Peyer's patch (tissue), 4 donors: Measurements from ENCODE around the gene NR4A1. TPM values are rescaled to one million over a fixed set of nuclear protein-coding genes. Genes with fewer than 3 reads are reported as not detected.

Experiments
- DNase-seq, 3 donors: peaks; one replicate each; pipeline ENCODE4 v3.0.0-alpha.2; 2017 to 2019
- H3K27ac ChIP-seq, 4 donors: fragments of 200-600 bp; sonication (generic); one replicate each; pipeline ENCODE4 v1.5.1; 2016 to 2019
- H3K27me3 ChIP-seq, 2 donors: fragments of 200-600 bp; sonication (generic); one replicate each; pipeline ENCODE4 v1.5.1; 2019
- H3K36me3 ChIP-seq, 3 donors: fragments of 200-600 bp; sonication (generic); one replicate each; pipeline ENCODE4 v1.5.1; 2016 to 2019
- H3K4me1 ChIP-seq, 4 donors: fragments of 200-600 bp; sonication (generic); one replicate each; pipeline ENCODE4 v1.5.1; 2016 to 2019
- H3K4me3 ChIP-seq, 4 donors: fragments of 200-600 bp; sonication (generic); 1 replicate in 3 of 4; 2 replicates in 1 of 4; pipeline ENCODE4 v1.5.1; 2016 to 2019; ENCODE audit warnings: mild to moderate bottlenecking in 1 of 4
- H3K9me3 ChIP-seq, 4 donors: fragments of 200-600 bp; sonication (generic); one replicate each; pipeline ENCODE4 v1.5.1; 2016 to 2019; ENCODE audit warnings: mild to moderate bottlenecking in 1 of 4
- CTCF ChIP-seq, 6 experiments: fragments of 450-650 bp in 4 of 6; fragments of 200-600 bp in 2 of 6; sonication (generic) in 1 of 6; IDR thresholded peaks; one replicate each; pipeline ENCODE4 v1.5.1; 2017 to 2019; ENCODE audit warnings: antibody characterized with exemption in 6 of 6, mild to moderate bottlenecking in 3 of 6, moderate library complexity in 1 of 6
- POLR2A ChIP-seq, 2 donors: fragments of 450-650 bp; IDR thresholded peaks; one replicate each; pipeline ENCODE4 v1.5.1; 2017; ENCODE audit warnings: antibody characterized with exemption in 2 of 2, mild to moderate bottlenecking in 2 of 2, moderate library complexity in 2 of 2
- total RNA-seq, 4 donors: library from RNA; depleted of rRNA; stranded (reverse); fragments of >200 nt; gene quantifications; one replicate each; pipeline ENCODE4 v1.1.0, GENCODE V29; 2016

NR4A1 gene
- total RNA-seq, 4 donors from 2014 or later: 3.9 to 265 (median 42.2) TPM

GRCh38 chr12:52044292-52044983 lies 6.8 kb upstream of the NR4A1 start:
- Histone ChIP-seq H3K4me3 (no peak overlapping the region), H3K36me3 (no peaks in the 10 kb centered on the region), H3K27me3 (no peaks in the 10 kb centered on the region), H3K9me3 (no peaks in the 10 kb centered on the region), H3K27ac (peak overlapping the region; percentile 43 to 81 (median 54)), H3K4me1 (peaks cover 6 to 14% (median 11%) of the 10 kb centered on the region in 4 donors)
- DNase-seq: no peak
- TF ChIP-seq POLR2A (IDR thresholded peaks at IDR 0.05): no peak
- TF ChIP-seq CTCF (IDR thresholded peaks at IDR 0.05): no peak

- Histone ChIP-seq H3K36me3 (no peaks in the 10 kb centered on the region), H3K9me3 (no peaks in the 10 kb centered on the region), H3K27ac (peak overlapping the region; percentile 10 to 81 (median 53)), H3K27me3 (no peaks in the 10 kb centered on the region), H3K4me3 (no peak overlapping the region), H3K4me1 (peaks cover 6 to 24% (median 18%) of the 10 kb centered on the region in 4 donors)
- DNase-seq: peak in 2 of 3 donors; percentile 59 to 72
- TF ChIP-seq CTCF (IDR thresholded peaks at IDR 0.05) (no peak), POLR2A (IDR thresholded peaks at IDR 0.05) (no peak)
These were observed 5.4 kb upstream of the NR4A1 start for GRCh38 chr12:52045794-52046199.

GRCh38 chr12:52046859-52047258 lies 4.4 kb upstream of the NR4A1 start:
- no peak for DNase-seq
- H3K9me3 ChIP-seq: no peaks in the 10 kb centered on the region
- peaks cover 5 to 25% (median 19%) of the 10 kb centered on the region in 4 donors for H3K4me1 ChIP-seq
- TF ChIP-seq POLR2A (IDR thresholded peaks at IDR 0.05) (no peak), CTCF (IDR thresholded peaks at IDR 0.05) (no peak)
- H3K36me3 ChIP-seq: no peaks in the 10 kb centered on the region
- H3K27me3 ChIP-seq: no peaks in the 10 kb centered on the region
- no peak overlapping the region for H3K4me3 ChIP-seq
- H3K27ac ChIP-seq: no peak overlapping the region

- H3K27me3 ChIP-seq: no peaks in the 10 kb centered on the region
- peaks cover 0 to 45% (median 18%) of the 10 kb centered on the region in 4 donors for H3K4me1 ChIP-seq
- H3K9me3 ChIP-seq: no peaks in the 10 kb centered on the region
- no peak for TF ChIP-seq CTCF (IDR thresholded peaks at IDR 0.05)
- TF ChIP-seq POLR2A (IDR thresholded peaks at IDR 0.05): no peak
- H3K36me3 ChIP-seq: peaks cover 0 to 3% (median 0%) of the 10 kb centered on the region in 3 donors
- no peak for DNase-seq
- no peak overlapping the region for H3K27ac ChIP-seq
- H3K4me3 ChIP-seq: no peak overlapping the region
These were observed 2.0 kb upstream of the NR4A1 start for GRCh38 chr12:52049286-52049685.

GRCh38 chr12:52049688-52050087 lies 1.6 kb upstream of the NR4A1 start:
- Histone ChIP-seq H3K27ac (peak overlapping the region in 1 of 4 donors; percentile 95), H3K9me3 (no peaks in the 10 kb centered on the region), H3K4me1 (peaks cover 0 to 46% (median 18%) of the 10 kb centered on the region in 4 donors), H3K27me3 (no peaks in the 10 kb centered on the region), H3K36me3 (peaks cover 0 to 7% (median 0%) of the 10 kb centered on the region in 3 donors), H3K4me3 (no peak overlapping the region)
- TF ChIP-seq CTCF (IDR thresholded peaks at IDR 0.05) (no peak), POLR2A (IDR thresholded peaks at IDR 0.05) (no peak)
- no peak for DNase-seq
